Kidney (tissue), 14 donors: ENCODE data around the gene DOLK. TPM values are rescaled to one million over a fixed set of nuclear protein-coding genes. Genes with fewer than 3 reads are reported as not detected.

Experiments
- DNase-seq, 5 donors: peaks; one replicate each; pipeline ENCODE4 v3.0.0-alpha.2; 2013 to 2020
- FAIRE-seq: peaks from 2 replicates; lab custom pipeline; 2012; peaks lifted over from hg19 to GRCh38; lab: Jason Lieb, UNC
- H3K27ac ChIP-seq, 2 donors: one replicate each; pipeline ENCODE4 v1.7.0; 2013; ENCODE audit warnings: low read depth in 2 of 2, low read length in 2 of 2, inconsistent platforms in 1 of 2
- H3K27me3 ChIP-seq: one replicate; pipeline ENCODE4 v1.7.1; 2013; ENCODE audit warnings: low read length, inconsistent platforms; ENCODE audit not compliant: control insufficient read depth, insufficient read depth
- H3K36me3 ChIP-seq, 3 donors: one replicate each; pipeline versions ENCODE4 v1.7.0 to v1.7.1; 2013; ENCODE audit warnings: low read length in 3 of 3, control low read depth in 1 of 3, inconsistent platforms in 1 of 3; ENCODE audit not compliant: insufficient read depth in 3 of 3, control insufficient read depth in 2 of 3
- H3K4me1 ChIP-seq, 3 donors: one replicate each; pipeline versions ENCODE4 v1.7.0 to v1.7.1; 2013; ENCODE audit warnings: low read length in 3 of 3, inconsistent platforms in 1 of 3, low read depth in 1 of 3; ENCODE audit not compliant: control insufficient read depth in 2 of 3, insufficient read depth in 2 of 3
- H3K4me3 ChIP-seq, 3 donors: one replicate each; pipeline versions ENCODE4 v1.7.0 to v1.8.1; 2013; ENCODE audit warnings: low read length in 3 of 3, control low read depth in 1 of 3, inconsistent platforms in 1 of 3
- H3K9ac ChIP-seq, 3 donors: one replicate each; pipeline versions ENCODE4 v1.7.0 to v1.7.1; 2013; ENCODE audit warnings: low read length in 3 of 3, control low read depth in 1 of 3, inconsistent platforms in 1 of 3
- H3K9me3 ChIP-seq, 3 donors: one replicate each; pipeline versions ENCODE4 v1.7.0 to v1.7.1; 2013; ENCODE audit warnings: low read length in 3 of 3, control low read depth in 1 of 3, inconsistent platforms in 1 of 3; ENCODE audit not compliant: control insufficient read depth in 2 of 3, insufficient read depth in 1 of 3
- intact Hi-C: fragments of 100-400 bp; cut with DNase I; formaldehyde crosslinking; loops from one replicate; pipeline ENCODE4 v1.11.1; 2022
- polyA plus RNA-seq: library from polyadenylated mRNA; stranded (reverse); fragments of 350-450 nt; fragmentation: Illumina TruSeq; extraction: RNeasy Lipid Tissue Mini Kit (QIAGEN cat#74804); gene quantifications from one replicate; pipeline ENCODE4 v1.2.3, GENCODE V29; 2014; ENCODE audit warnings: low read depth, low replicate concordance; ENCODE audit not compliant: insufficient read depth
- total RNA-seq: library from RNA; stranded (reverse); fragmentation: NEBNext Ultra II Directional; extraction: Animal tissue kit (Norgen Biotek cat#: 25700); gene quantifications from one replicate; pipeline ENCODE4 v1.2.1, GENCODE V29; 2021
- TF ChIP-seq, protein P1 (sequence below): IDR thresholded peaks from 3 replicates; pipeline ENCODE4 v1.5.1; 2012; ENCODE audit warnings: mild to moderate bottlenecking, moderate library complexity, borderline replicate concordance; ENCODE audit not compliant: insufficient read depth; ENCODE audit errors: extremely low read depth
- donor health status: control.
- donor health status: control.
- donor health status: control.
- donor health status: control.
- donor health status: control.
- donor health status: DM: yes; HTN: yes; CAD: no.
- donor health status: Normal renal cell carcinoma (clear cell type).

Gene DOLK
- total and polyA plus RNA-seq, 2 donors from 2014 or later: 13.9 to 17.0 TPM

DNA sequence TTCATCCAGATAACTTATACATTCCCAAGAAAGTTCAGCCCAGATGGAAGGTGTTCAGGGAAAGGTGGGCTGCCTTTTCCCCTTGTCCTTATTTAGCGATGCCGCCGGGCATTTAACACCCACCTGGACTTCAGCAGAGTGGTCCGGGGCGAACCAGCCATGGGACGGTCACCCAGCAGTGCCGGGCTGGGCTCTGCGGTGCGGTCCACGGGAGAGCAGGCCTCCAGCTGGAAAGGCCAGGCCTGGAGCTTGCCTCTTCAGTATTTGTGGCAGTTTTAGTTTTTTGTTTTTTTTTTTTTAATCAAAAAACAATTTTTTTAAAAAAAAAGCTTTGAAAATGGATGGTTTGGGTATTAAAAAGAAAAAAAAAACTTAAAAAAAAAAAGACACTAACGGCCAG is 30.7 kb downstream of the DOLK start:
- peak overlapping the region in 1 of 3 donors; percentile 41 for H3K9ac ChIP-seq
- peaks cover 0 to 45% (median 24%) of the 10 kb centered on the region in 3 donors for H3K4me1 ChIP-seq
- FAIRE-seq: no peak
- intact Hi-C loops: no loop called here
- peak overlapping the region; percentile 74 to 81 for H3K27ac ChIP-seq
- H3K27me3 ChIP-seq: no peaks in the 10 kb centered on the region
- H3K4me3 ChIP-seq: no peak overlapping the region
- peaks cover 0 to 5% (median 0%) of the 10 kb centered on the region in 3 donors for H3K36me3 ChIP-seq
- TF ChIP-seq, protein P1, sequence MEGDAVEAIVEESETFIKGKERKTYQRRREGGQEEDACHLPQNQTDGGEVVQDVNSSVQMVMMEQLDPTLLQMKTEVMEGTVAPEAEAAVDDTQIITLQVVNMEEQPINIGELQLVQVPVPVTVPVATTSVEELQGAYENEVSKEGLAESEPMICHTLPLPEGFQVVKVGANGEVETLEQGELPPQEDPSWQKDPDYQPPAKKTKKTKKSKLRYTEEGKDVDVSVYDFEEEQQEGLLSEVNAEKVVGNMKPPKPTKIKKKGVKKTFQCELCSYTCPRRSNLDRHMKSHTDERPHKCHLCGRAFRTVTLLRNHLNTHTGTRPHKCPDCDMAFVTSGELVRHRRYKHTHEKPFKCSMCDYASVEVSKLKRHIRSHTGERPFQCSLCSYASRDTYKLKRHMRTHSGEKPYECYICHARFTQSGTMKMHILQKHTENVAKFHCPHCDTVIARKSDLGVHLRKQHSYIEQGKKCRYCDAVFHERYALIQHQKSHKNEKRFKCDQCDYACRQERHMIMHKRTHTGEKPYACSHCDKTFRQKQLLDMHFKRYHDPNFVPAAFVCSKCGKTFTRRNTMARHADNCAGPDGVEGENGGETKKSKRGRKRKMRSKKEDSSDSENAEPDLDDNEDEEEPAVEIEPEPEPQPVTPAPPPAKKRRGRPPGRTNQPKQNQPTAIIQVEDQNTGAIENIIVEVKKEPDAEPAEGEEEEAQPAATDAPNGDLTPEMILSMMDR: no peak
- H3K9me3 ChIP-seq: no peaks in the 10 kb centered on the region
- DNase-seq: no peak

DNA sequence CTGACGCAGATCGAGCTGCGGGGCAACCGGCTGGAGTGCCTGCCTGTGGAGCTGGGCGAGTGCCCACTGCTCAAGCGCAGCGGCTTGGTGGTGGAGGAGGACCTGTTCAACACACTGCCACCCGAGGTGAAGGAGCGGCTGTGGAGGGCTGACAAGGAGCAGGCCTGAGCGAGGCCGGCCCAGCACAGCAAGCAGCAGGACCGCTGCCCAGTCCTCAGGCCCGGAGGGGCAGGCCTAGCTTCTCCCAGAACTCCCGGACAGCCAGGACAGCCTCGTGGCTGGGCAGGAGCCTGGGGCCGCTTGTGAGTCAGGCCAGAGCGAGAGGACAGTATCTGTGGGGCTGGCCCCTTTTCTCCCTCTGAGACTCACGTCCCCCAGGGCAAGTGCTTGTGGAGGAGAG is 31.2 kb downstream of the DOLK start:
- FAIRE-seq: no peak
- Histone ChIP-seq H3K27me3 (no peaks in the 10 kb centered on the region), H3K36me3 (peaks cover 0 to 5% (median 0%) of the 10 kb centered on the region in 3 donors), H3K27ac (peak overlapping the region; percentile 74 to 81), H3K9me3 (no peaks in the 10 kb centered on the region), H3K4me1 (peaks cover 0 to 41% (median 24%) of the 10 kb centered on the region in 3 donors), H3K9ac (peak overlapping the region in 1 of 3 donors; percentile 41), H3K4me3 (no peak overlapping the region)
- TF ChIP-seq, protein P1: no peak
- intact Hi-C loops: no loop called here
- no peak for DNase-seq

DNA sequence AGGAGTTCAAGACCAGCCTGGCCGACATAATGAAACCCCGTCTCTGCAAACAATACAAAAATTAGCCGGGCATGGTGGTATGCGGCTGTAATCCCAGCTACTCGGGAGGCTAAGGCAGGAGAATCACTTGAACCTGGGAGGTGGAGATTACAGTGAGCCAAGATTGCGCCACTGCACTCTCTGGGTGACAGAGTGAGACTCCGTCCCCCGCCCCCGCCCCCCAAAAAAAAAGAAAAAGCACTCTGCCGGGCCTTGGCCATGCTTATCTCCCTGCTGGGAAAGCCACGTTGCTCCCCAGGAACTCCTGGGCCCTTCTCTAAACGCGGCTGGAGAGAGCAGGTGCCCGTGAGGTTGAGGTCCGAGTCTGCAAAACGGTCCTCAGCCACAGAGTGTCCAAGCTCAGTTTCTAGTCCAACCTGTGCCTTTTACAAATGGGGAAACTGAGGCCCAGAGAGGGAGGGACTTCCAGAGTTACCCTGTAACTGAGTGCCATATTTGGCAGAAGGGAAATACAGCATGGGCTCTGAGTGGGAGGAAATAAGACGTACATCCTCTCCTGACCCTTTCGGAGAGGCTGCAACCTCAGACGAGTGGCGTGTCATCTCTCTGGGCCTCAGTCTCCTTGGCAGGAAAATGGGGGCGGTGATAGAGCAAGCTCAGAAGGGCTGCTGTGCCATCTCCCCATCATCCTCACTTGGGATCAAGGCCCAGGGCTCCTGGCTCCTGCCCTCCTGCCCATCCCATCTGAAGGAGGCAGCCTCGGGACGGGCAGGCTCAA is 33.2 kb downstream of the DOLK start:
- intact Hi-C loops: no loop called here
- no peak overlapping the region for H3K27ac ChIP-seq
- no peak overlapping the region for H3K4me3 ChIP-seq
- H3K9me3 ChIP-seq: no peaks in the 10 kb centered on the region
- no peak overlapping the region for H3K9ac ChIP-seq
- FAIRE-seq: no peak
- peaks cover 0 to 18% (median 3%) of the 10 kb centered on the region in 3 donors for H3K36me3 ChIP-seq
- H3K4me1 ChIP-seq: peaks cover 0 to 38% (median 14%) of the 10 kb centered on the region in 3 donors
- TF ChIP-seq, protein P1: no peak
- DNase-seq: no peak
- no peaks in the 10 kb centered on the region for H3K27me3 ChIP-seq
